ENCODE results near the gene TRDMT1. TPM values are rescaled to one million over a fixed set of nuclear protein-coding genes. Genes with fewer than 3 reads are reported as not detected.

Gene TRDMT1
- total RNA-seq, 5 donors from 2014 or later (not counting 1 experiment from before 2014, with no cell fraction given), result 14.1 to 22.6 (median 20.5) TPM

- ATAC-seq (replicated peaks in 1 of 4) (no peak), DNase-seq (no peak)
- CTCF ChIA-PET, result interaction anchor here in 1 of 2 donors (0.6 kb wide), 1 partner anchor 14 kb away, joined by 3 read pairs; no protein-coding TSS in a partner anchor
- Mint-ChIP-seq H3K4me1 (peaks cover 6 to 12% (median 8%) of the 10 kb centered on the region in 3 donors), H3K36me3 (peaks cover 61% of the 10 kb centered on the region), H3K27ac (no peak overlapping the region), H3K4me3 (no peak overlapping the region), H3K9me3 (no peaks in the 10 kb centered on the region), H3K27me3 (no peaks in the 10 kb centered on the region)
- no peak overlapping the region for H3K4me3 ChIP-seq (ENCODE audit: control insufficient read depth in 1 of 2, extremely low read depth in 1 of 2, low read length in 1 of 2)
- H3K27ac ChIP-seq (ENCODE audit: low read length), result no peak overlapping the region
- H3K27me3 ChIP-seq (replicated peaks in 1 of 2; ENCODE audit: control insufficient read depth in 2 of 2, extremely low read depth in 1 of 2, insufficient read depth in 2 of 2, low read length in 1 of 2), result no peaks in the 10 kb centered on the region
- no peaks in the 10 kb centered on the region for H3K36me3 ChIP-seq (ENCODE audit: control insufficient read depth in 2 of 2, extremely low read depth in 1 of 2, insufficient read depth in 1 of 2, low read length in 1 of 2)
- peaks cover 0 to 4% of the 10 kb centered on the region in 2 experiments for H3K4me1 ChIP-seq (ENCODE audit: control insufficient read depth in 1 of 2, extremely low read depth in 1 of 2, insufficient read depth in 2 of 2, low read length in 2 of 2)
- WGBS (ENCODE audit: insufficient coverage), result 100% methylated on average over 1 of the region's 4 CpGs
- POLR2A ChIA-PET, result interaction anchor here (0.5 to 0.7 kb wide), 2 partner anchors 23 to 169 kb away, joined by 3 to 5 read pairs; no protein-coding TSS in a partner anchor
- no peaks in the 10 kb centered on the region for H3K9me3 ChIP-seq
Observed at GRCh38 chr10:17113346-17113745, 88.1 kb downstream of the TRDMT1 start.

- Histone ChIP-seq H3K27me3 (replicated peaks in 1 of 2; ENCODE audit: control insufficient read depth in 2 of 2, extremely low read depth in 1 of 2, insufficient read depth in 2 of 2, low read length in 1 of 2) (no peaks in the 10 kb centered on the region), H3K36me3 (ENCODE audit: control insufficient read depth in 2 of 2, extremely low read depth in 1 of 2, insufficient read depth in 1 of 2, low read length in 1 of 2) (no peaks in the 10 kb centered on the region), H3K4me3 (ENCODE audit: control insufficient read depth in 1 of 2, extremely low read depth in 1 of 2, low read length in 1 of 2) (no peak overlapping the region), H3K9me3 (no peaks in the 10 kb centered on the region), H3K27ac (ENCODE audit: low read length) (no peak overlapping the region), H3K4me1 (ENCODE audit: control insufficient read depth in 1 of 2, extremely low read depth in 1 of 2, insufficient read depth in 2 of 2, low read length in 2 of 2) (peaks cover 0 to 4% of the 10 kb centered on the region in 2 experiments)
- peaks cover 6 to 12% (median 8%) of the 10 kb centered on the region in 3 donors for H3K4me1 Mint-ChIP-seq
- H3K27ac Mint-ChIP-seq, result no peak overlapping the region
- no peaks in the 10 kb centered on the region for H3K9me3 Mint-ChIP-seq
- H3K4me3 Mint-ChIP-seq, result no peak overlapping the region
- peaks cover 53% of the 10 kb centered on the region for H3K36me3 Mint-ChIP-seq
- WGBS (ENCODE audit: insufficient coverage), result no CpG with 5 or more reads among the region's 3 CpGs
- no peaks in the 10 kb centered on the region for H3K27me3 Mint-ChIP-seq
- POLR2A ChIA-PET, result interaction anchor here in 1 of 2 donors (0.5 kb wide), 1 partner anchor 168 kb away, joined by 5 read pairs; no protein-coding TSS in a partner anchor
- CTCF ChIA-PET, result interaction anchor here in 1 of 2 donors (1.0 kb wide), 1 partner anchor 22 kb away, joined by 3 read pairs; no protein-coding TSS in a partner anchor
- ATAC-seq (replicated peaks in 1 of 4) (no peak), DNase-seq (no peak)
Observed at GRCh38 chr10:17112566-17112965, 88.9 kb downstream of the TRDMT1 start.

- Histone ChIP-seq H3K27ac (ENCODE audit: low read length) (no peak overlapping the region), H3K4me3 (ENCODE audit: control insufficient read depth in 1 of 2, extremely low read depth in 1 of 2, low read length in 1 of 2) (no peak overlapping the region), H3K27me3 (replicated peaks in 1 of 2; ENCODE audit: control insufficient read depth in 2 of 2, extremely low read depth in 1 of 2, insufficient read depth in 2 of 2, low read length in 1 of 2) (no peaks in the 10 kb centered on the region), H3K4me1 (ENCODE audit: control insufficient read depth in 1 of 2, extremely low read depth in 1 of 2, insufficient read depth in 2 of 2, low read length in 2 of 2) (no peaks in the 10 kb centered on the region), H3K9me3 (no peaks in the 10 kb centered on the region), H3K36me3 (ENCODE audit: control insufficient read depth in 2 of 2, extremely low read depth in 1 of 2, insufficient read depth in 1 of 2, low read length in 1 of 2) (no peaks in the 10 kb centered on the region)
- Mint-ChIP-seq H3K9me3 (no peaks in the 10 kb centered on the region), H3K36me3 (peaks cover 47% of the 10 kb centered on the region), H3K4me3 (no peak overlapping the region), H3K4me1 (peaks cover 0 to 4% (median 0%) of the 10 kb centered on the region in 3 donors), H3K27me3 (no peaks in the 10 kb centered on the region), H3K27ac (no peak overlapping the region)
- no peak for ATAC-seq (replicated peaks in 1 of 4)
- ChIA-PET CTCF (no interaction called here), POLR2A (no interaction called here)
- DNase-seq, result no peak
- WGBS (ENCODE audit: insufficient coverage), result 83% methylated on average over 1 of the region's 3 CpGs
Observed at GRCh38 chr10:17109475-17110207, 91.8 kb downstream of the TRDMT1 start.

- H3K36me3 Mint-ChIP-seq, result peaks cover 45% of the 10 kb centered on the region
- no peak for DNase-seq
- peaks cover 0 to 4% (median 0%) of the 10 kb centered on the region in 3 donors for H3K4me1 Mint-ChIP-seq
- H3K9me3 ChIP-seq, result no peaks in the 10 kb centered on the region
- POLR2A ChIA-PET, result no interaction called here
- no peak for ATAC-seq (replicated peaks in 1 of 4)
- H3K27ac ChIP-seq (ENCODE audit: low read length), result no peak overlapping the region
- no peaks in the 10 kb centered on the region for H3K27me3 Mint-ChIP-seq
- H3K4me3 ChIP-seq (ENCODE audit: control insufficient read depth in 1 of 2, extremely low read depth in 1 of 2, low read length in 1 of 2), result no peak overlapping the region
- no peaks in the 10 kb centered on the region for H3K9me3 Mint-ChIP-seq
- H3K27me3 ChIP-seq (replicated peaks in 1 of 2; ENCODE audit: control insufficient read depth in 2 of 2, extremely low read depth in 1 of 2, insufficient read depth in 2 of 2, low read length in 1 of 2), result no peaks in the 10 kb centered on the region
- no peaks in the 10 kb centered on the region for H3K4me1 ChIP-seq (ENCODE audit: control insufficient read depth in 1 of 2, extremely low read depth in 1 of 2, insufficient read depth in 2 of 2, low read length in 2 of 2)
- WGBS (ENCODE audit: insufficient coverage), result no CpG with 5 or more reads among the region's 2 CpGs
- peaks cover 0 to 4% of the 10 kb centered on the region in 2 donors for H3K36me3 ChIP-seq (ENCODE audit: control insufficient read depth in 2 of 2, extremely low read depth in 1 of 2, insufficient read depth in 1 of 2, low read length in 1 of 2)
- no peak overlapping the region for H3K27ac Mint-ChIP-seq
- no peak overlapping the region for H3K4me3 Mint-ChIP-seq
- CTCF ChIA-PET, result no interaction called here
Observed at GRCh38 chr10:17109046-17109445, 92.4 kb downstream of the TRDMT1 start.

GRCh38 chr10:17106991-17107390, 94.5 kb downstream of the TRDMT1 start:
- H3K27me3 ChIP-seq (replicated peaks in 1 of 2; ENCODE audit: control insufficient read depth in 2 of 2, extremely low read depth in 1 of 2, insufficient read depth in 2 of 2, low read length in 1 of 2), result no peaks in the 10 kb centered on the region
- H3K36me3 ChIP-seq (ENCODE audit: control insufficient read depth in 2 of 2, extremely low read depth in 1 of 2, insufficient read depth in 1 of 2, low read length in 1 of 2), result peaks cover 5 to 6% of the 10 kb centered on the region in 2 donors
- DNase-seq (no peak), ATAC-seq (replicated peaks in 1 of 4) (no peak)
- H3K4me1 ChIP-seq (ENCODE audit: control insufficient read depth in 1 of 2, extremely low read depth in 1 of 2, insufficient read depth in 2 of 2, low read length in 2 of 2), result no peaks in the 10 kb centered on the region
- Mint-ChIP-seq H3K4me3 (no peak overlapping the region), H3K4me1 (peaks cover 0 to 4% (median 0%) of the 10 kb centered on the region in 3 donors), H3K9me3 (no peaks in the 10 kb centered on the region), H3K27ac (no peak overlapping the region), H3K36me3 (peaks cover 39% of the 10 kb centered on the region), H3K27me3 (no peaks in the 10 kb centered on the region)
- WGBS (ENCODE audit: insufficient coverage), result no CpG with 5 or more reads among the region's 5 CpGs
- H3K9me3 ChIP-seq, result no peaks in the 10 kb centered on the region
- ChIA-PET POLR2A (no interaction called here), CTCF (no interaction called here)
- H3K4me3 ChIP-seq (ENCODE audit: control insufficient read depth in 1 of 2, extremely low read depth in 1 of 2, low read length in 1 of 2), result no peak overlapping the region
- no peak overlapping the region for H3K27ac ChIP-seq (ENCODE audit: low read length)

GRCh38 chr10:17101910-17102266, 99.6 kb downstream of the TRDMT1 start:
- H3K27ac Mint-ChIP-seq, result no peak overlapping the region
- H3K4me3 Mint-ChIP-seq, result no peak overlapping the region
- H3K9me3 ChIP-seq, result no peaks in the 10 kb centered on the region
- H3K36me3 Mint-ChIP-seq, result peaks cover 27% of the 10 kb centered on the region
- H3K4me3 ChIP-seq (ENCODE audit: control insufficient read depth in 1 of 2, extremely low read depth in 1 of 2, low read length in 1 of 2), result no peak overlapping the region
- DNase-seq (no peak), ATAC-seq (replicated peaks in 1 of 4) (no peak)
- H3K27me3 Mint-ChIP-seq, result no peaks in the 10 kb centered on the region
- no peaks in the 10 kb centered on the region for H3K27me3 ChIP-seq (replicated peaks in 1 of 2; ENCODE audit: control insufficient read depth in 2 of 2, extremely low read depth in 1 of 2, insufficient read depth in 2 of 2, low read length in 1 of 2)
- H3K4me1 ChIP-seq (ENCODE audit: control insufficient read depth in 1 of 2, extremely low read depth in 1 of 2, insufficient read depth in 2 of 2, low read length in 2 of 2), result no peaks in the 10 kb centered on the region
- CTCF ChIA-PET, result interaction anchor here in 1 of 2 donors (0.6 kb wide), 1 partner anchor 1348 kb away, joined by 3 read pairs; no protein-coding TSS in a partner anchor
- peaks cover 5 to 6% of the 10 kb centered on the region in 2 donors for H3K36me3 ChIP-seq (ENCODE audit: control insufficient read depth in 2 of 2, extremely low read depth in 1 of 2, insufficient read depth in 1 of 2, low read length in 1 of 2)
- POLR2A ChIA-PET, result no interaction called here
- no peaks in the 10 kb centered on the region for H3K4me1 Mint-ChIP-seq
- H3K9me3 Mint-ChIP-seq, result no peaks in the 10 kb centered on the region
- no peak overlapping the region for H3K27ac ChIP-seq (ENCODE audit: low read length)

All from T-cell (primary cell).